Uterus (tissue), 2 donors: ENCODE results near the gene CCND2.

ENCODE experiments used
- POLR2A ChIP-seq, 2 donors: fragments of 450-650 bp; IDR thresholded peaks; one replicate each; pipeline ENCODE4 v1.6.1; 2016; ENCODE audit warnings: antibody characterized with exemption in 2 of 2, mild to moderate bottlenecking in 1 of 2, moderate library complexity in 1 of 2
- TF ChIP-seq, protein P1 (sequence below), 4 experiments: fragments of 200-600 bp in 2 of 4; fragments of 450-650 bp in 2 of 4; sonication (generic) in 2 of 4; IDR thresholded peaks; one replicate each; pipeline ENCODE4 v1.5.1; 2016 to 2019; ENCODE audit warnings: antibody characterized with exemption in 4 of 4, mild to moderate bottlenecking in 2 of 4, moderate library complexity in 1 of 4

DNA sequence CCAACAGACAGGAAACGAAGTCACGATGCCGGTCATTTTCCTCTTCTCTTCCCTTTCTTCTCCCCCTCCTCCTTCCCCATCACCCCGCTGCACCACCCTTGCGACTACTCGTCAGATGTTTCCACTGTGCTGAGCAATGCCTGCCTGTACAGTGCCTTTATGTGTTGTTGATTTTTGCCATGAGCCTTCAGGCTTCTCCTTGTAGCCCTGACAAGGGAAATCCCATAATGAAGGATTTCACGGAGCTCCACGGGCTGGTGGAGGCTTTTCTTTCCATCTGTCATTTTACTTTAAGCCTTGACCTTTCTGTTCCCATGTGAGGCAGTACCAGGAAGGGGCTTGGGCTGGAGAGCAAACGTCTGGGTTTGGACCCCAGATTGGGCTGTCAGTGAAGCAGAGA, 28.7 kb upstream of the CCND2 start:
- TF ChIP-seq, protein P1, sequence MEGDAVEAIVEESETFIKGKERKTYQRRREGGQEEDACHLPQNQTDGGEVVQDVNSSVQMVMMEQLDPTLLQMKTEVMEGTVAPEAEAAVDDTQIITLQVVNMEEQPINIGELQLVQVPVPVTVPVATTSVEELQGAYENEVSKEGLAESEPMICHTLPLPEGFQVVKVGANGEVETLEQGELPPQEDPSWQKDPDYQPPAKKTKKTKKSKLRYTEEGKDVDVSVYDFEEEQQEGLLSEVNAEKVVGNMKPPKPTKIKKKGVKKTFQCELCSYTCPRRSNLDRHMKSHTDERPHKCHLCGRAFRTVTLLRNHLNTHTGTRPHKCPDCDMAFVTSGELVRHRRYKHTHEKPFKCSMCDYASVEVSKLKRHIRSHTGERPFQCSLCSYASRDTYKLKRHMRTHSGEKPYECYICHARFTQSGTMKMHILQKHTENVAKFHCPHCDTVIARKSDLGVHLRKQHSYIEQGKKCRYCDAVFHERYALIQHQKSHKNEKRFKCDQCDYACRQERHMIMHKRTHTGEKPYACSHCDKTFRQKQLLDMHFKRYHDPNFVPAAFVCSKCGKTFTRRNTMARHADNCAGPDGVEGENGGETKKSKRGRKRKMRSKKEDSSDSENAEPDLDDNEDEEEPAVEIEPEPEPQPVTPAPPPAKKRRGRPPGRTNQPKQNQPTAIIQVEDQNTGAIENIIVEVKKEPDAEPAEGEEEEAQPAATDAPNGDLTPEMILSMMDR (IDR thresholded peaks at IDR 0.05): no peak
- TF ChIP-seq POLR2A (IDR thresholded peaks at IDR 0.05): no peak
